PFSK-1 (cell line): ENCODE measurements around the gene NXT2. TPM values are rescaled to one million over a fixed set of nuclear protein-coding genes. Genes with fewer than 3 reads are reported as not detected.

Source experiments
- FOXP2 ChIP-seq: optimal IDR thresholded peaks from 2 replicates; pipeline ENCODE3; 2011; ENCODE audit warnings: borderline replicate concordance, control low read depth, inconsistent platforms; ENCODE audit not compliant: insufficient read depth; ENCODE audit errors: extremely low read length, extremely low read depth
- POLR2AphosphoS5 ChIP-seq: IDR thresholded peaks from 2 replicates; pipeline ENCODE4 v1.6.1; 2012; ENCODE audit warnings: low read depth, mild to moderate bottlenecking, control low read depth, low read length, moderate library complexity
- REST ChIP-seq, 2 experiments: IDR thresholded peaks; 2 replicates each; pipeline versions ENCODE4 v1.6.1 to v1.8.0; 2011 to 2012; ENCODE audit warnings: low read depth in 2 of 2, low read length in 2 of 2, control low read depth in 1 of 2, inconsistent platforms in 1 of 2, mild to moderate bottlenecking in 1 of 2, moderate library complexity in 1 of 2; ENCODE audit not compliant: insufficient read depth in 1 of 2
- SIN3A ChIP-seq: IDR thresholded peaks from 2 replicates; pipeline ENCODE4 v1.6.1; 2012; ENCODE audit warnings: mild to moderate bottlenecking, low read length, moderate library complexity, borderline replicate concordance; ENCODE audit not compliant: insufficient read depth
- TAF1 ChIP-seq: IDR thresholded peaks from 2 replicates; pipeline ENCODE4 v1.6.1; 2012; ENCODE audit warnings: low read length, control low read depth, borderline replicate concordance; ENCODE audit not compliant: insufficient read depth
- polyA plus RNA-seq: library from polyadenylated mRNA; unstranded; fragments of >200 nt; gene quantifications from one replicate; pipeline ENCODE4 v1.2.1, GENCODE V29; 2012; ENCODE audit warnings: low read depth, missing spikeins; ENCODE audit not compliant: insufficient read length

NXT2 gene
- polyA plus RNA-seq = 0.69 TPM

GRCh38 chrX:109536439-109537323, at the start of gene NXT2:
TSS of gene NXT2 (plus strand) at chrX:109536844. CDS start at chrX:109537007, 163 bp downstream.
- TF ChIP-seq SIN3A = no peak
- TF ChIP-seq FOXP2 = peak; percentile 54
- TF ChIP-seq POLR2AphosphoS5 = peak; percentile 94
- peak; percentile 62; the same call in 1 of the 2 replicates for TF ChIP-seq TAF1
- TF ChIP-seq REST (IDR thresholded peaks at IDR 0.05; ENCODE audit: insufficient read depth in 1 of 2, low read depth in 2 of 2, low read length in 2 of 2) = no peak

- TF ChIP-seq REST (IDR thresholded peaks at IDR 0.05; ENCODE audit: insufficient read depth in 1 of 2, low read depth in 2 of 2, low read length in 2 of 2) = no peak
- TF ChIP-seq TAF1 = no peak
- no peak for TF ChIP-seq FOXP2
- TF ChIP-seq SIN3A = no peak
- no peak for TF ChIP-seq POLR2AphosphoS5
Measured at GRCh38 chrX:109487640-109488039, 49.0 kb upstream of the NXT2 start.

- no peak for TF ChIP-seq SIN3A
- no peak for TF ChIP-seq FOXP2
- no peak for TF ChIP-seq REST (IDR thresholded peaks at IDR 0.05; ENCODE audit: insufficient read depth in 1 of 2, low read depth in 2 of 2, low read length in 2 of 2)
- no peak for TF ChIP-seq POLR2AphosphoS5
- no peak for TF ChIP-seq TAF1
Measured at GRCh38 chrX:109489174-109489573, 47.5 kb upstream of the NXT2 start.

- TF ChIP-seq REST (IDR thresholded peaks at IDR 0.05; ENCODE audit: insufficient read depth in 1 of 2, low read depth in 2 of 2, low read length in 2 of 2) (no peak), FOXP2 (no peak), SIN3A (no peak), POLR2AphosphoS5 (no peak), TAF1 (no peak)
Measured at GRCh38 chrX:109498434-109498833, 38.2 kb upstream of the NXT2 start.

GRCh38 chrX:109501176-109501575, 35.5 kb upstream of the NXT2 start:
- TF ChIP-seq SIN3A (no peak), TAF1 (no peak), FOXP2 (no peak), POLR2AphosphoS5 (no peak), REST (IDR thresholded peaks at IDR 0.05; ENCODE audit: insufficient read depth in 1 of 2, low read depth in 2 of 2, low read length in 2 of 2) (no peak)
